ENCODE results near the gene VWA1. TPM values are rescaled to one million over a fixed set of nuclear protein-coding genes. Genes with fewer than 3 reads are reported as not detected.
"Not testable (repeated sequence)": the region's sequence is repeated elsewhere in the genome, so short reads cannot be mapped to it uniquely, and the experiment has no call there.

VWA1 gene
- total and polyA plus RNA-seq, 8 donors = 50.0 to 147 (median 72.5) TPM

DNA sequence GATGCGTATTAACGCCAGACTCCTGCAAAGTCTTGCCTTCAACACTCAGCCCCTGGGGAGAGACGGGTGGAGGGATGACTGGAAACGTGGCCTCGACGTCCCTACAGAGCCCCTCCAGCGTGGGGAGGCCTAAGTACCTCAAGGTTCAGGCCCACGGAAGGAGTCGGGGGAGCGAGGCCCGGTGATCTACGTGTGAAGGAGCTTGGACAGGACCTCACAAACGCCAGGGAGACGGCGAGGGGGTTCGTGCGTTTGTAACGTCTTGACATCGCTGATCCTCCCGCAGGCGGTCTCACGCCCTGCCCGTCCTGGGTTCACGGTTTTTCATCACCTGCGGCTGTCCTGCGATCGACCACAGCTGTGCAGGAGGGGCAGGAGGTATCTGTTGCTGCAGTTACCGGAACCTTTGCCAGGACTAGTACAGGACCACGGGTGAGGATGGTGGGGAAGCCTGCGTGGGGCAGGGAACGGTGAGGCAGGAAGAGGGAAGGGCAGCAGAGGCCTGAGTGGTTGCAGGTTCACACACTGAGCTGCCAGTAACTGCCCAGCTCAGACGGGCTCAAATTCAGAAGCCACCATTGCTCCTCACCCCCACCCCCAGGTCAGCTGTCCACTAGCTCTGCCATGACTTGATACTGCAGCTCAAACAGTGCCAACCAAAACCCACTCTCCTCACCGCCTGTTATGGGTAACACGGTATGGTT lies 35.5 kb upstream of the VWA1 start:
- H3K27ac ChIP-seq = peak overlapping the region; percentile 73 to 91
- ATAC-seq = peak; percentile 1
- H3K4me3 ChIP-seq = peak overlapping the region; percentile 91 to 96
- H3K4me1 ChIP-seq = peaks cover 16 to 56% of the 10 kb centered on the region in 2 donors
- H3K27me3 ChIP-seq = no peaks in the 10 kb centered on the region
- TF ChIP-seq CTCF (IDR thresholded peaks at IDR 0.05) = no peak
- peak in 1 of 4 donors; percentile 82 for DNase-seq
- H3K9me3 ChIP-seq = no peaks in the 10 kb centered on the region
- intact Hi-C loops (cut with DNase I) = no loop called here
- H3K36me3 ChIP-seq = peaks cover 0 to 77% of the 10 kb centered on the region in 2 donors

DNA sequence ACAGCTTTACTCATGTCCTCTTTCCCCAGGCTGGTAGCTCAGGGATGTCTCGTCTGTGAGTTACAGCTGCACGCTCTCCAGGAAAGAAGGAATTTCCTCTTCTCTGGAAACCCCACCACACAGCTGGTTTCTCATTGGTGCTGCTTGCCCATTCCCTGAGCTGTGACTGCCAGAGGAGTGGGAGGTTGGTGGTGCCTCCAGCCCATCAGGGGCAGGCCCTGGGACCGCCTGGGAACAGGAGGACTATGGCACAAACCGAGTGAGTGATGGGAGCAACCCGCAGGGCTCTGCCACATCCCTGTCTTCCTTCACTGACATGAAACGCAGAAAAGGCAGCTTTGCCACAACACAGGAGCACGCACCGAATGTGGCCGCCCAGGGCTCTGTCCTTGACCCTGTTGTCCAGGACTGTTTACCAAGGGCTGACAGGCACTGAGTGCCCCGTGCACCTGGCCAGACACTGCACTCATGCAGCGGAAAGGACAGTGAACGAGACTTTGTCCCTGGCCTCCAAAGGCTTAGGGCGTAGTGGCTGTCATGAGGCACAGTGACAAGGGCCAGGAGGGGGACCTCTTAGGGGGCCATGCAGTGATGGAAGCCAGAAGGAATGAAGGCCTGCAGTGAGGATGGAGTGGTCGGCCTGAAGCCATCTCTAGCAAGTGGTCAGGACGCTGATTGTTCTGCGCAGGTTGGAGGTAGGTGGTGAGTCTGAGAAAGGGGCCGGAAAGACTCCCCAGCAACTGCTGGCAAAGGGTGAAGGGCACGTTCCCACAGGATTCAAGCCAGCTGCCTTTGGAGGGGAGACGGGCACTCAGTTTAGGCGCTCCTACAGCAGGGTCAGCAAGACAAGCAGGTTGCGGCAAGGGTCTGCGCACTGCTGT lies 34.7 kb upstream of the VWA1 start:
- Histone ChIP-seq H3K36me3 (peaks cover 0 to 77% of the 10 kb centered on the region in 2 donors), H3K27me3 (no peaks in the 10 kb centered on the region), H3K9me3 (no peaks in the 10 kb centered on the region), H3K4me3 (peak overlapping the region in 1 of 2 donors; percentile 91), H3K4me1 (peaks cover 16 to 58% of the 10 kb centered on the region in 2 donors), H3K27ac (peak overlapping the region in 1 of 2 donors; percentile 91)
- peak in 1 of 4 donors; percentile 50 for DNase-seq
- intact Hi-C loops (cut with DNase I) = no loop called here
- no peak for ATAC-seq
- no peak for TF ChIP-seq CTCF (IDR thresholded peaks at IDR 0.05)

DNA sequence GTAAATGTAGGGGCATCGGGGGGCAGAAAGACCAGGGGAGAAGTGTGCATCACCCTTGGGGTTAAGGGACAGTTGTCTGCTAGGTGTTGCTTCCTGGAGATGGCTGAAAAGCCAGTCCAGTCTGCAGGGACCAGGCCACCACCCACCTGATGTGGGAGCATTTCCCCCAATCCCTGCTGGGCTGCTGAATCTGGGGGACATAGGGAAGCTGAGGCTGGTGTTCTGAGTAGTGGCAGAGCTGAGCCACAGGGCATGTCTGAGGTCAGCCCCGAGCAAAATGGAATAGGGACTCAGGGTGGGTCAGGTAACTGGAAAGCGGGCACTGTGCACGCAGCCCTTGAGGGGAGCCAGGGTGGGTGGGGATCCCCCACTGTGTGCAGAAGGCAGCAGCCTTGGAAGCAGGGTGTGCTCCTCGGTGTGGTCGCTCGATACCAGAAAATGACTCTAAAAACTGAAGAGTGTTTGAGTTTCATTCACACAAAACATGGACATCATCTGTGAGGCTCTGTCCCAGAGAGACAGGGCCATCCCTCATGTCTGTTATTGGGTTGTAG lies 34.0 kb upstream of the VWA1 start:
- DNase-seq = peak in 1 of 4 donors; percentile 50
- Histone ChIP-seq H3K27ac (peak overlapping the region in 1 of 2 donors; percentile 5), H3K9me3 (no peaks in the 10 kb centered on the region), H3K36me3 (peaks cover 0 to 70% of the 10 kb centered on the region in 2 donors), H3K4me3 (no peak overlapping the region), H3K4me1 (peaks cover 16 to 62% of the 10 kb centered on the region in 2 donors), H3K27me3 (no peaks in the 10 kb centered on the region)
- intact Hi-C loops (cut with DNase I) = no loop called here
- TF ChIP-seq CTCF (IDR thresholded peaks at IDR 0.05) = no peak
- no peak for ATAC-seq

DNA sequence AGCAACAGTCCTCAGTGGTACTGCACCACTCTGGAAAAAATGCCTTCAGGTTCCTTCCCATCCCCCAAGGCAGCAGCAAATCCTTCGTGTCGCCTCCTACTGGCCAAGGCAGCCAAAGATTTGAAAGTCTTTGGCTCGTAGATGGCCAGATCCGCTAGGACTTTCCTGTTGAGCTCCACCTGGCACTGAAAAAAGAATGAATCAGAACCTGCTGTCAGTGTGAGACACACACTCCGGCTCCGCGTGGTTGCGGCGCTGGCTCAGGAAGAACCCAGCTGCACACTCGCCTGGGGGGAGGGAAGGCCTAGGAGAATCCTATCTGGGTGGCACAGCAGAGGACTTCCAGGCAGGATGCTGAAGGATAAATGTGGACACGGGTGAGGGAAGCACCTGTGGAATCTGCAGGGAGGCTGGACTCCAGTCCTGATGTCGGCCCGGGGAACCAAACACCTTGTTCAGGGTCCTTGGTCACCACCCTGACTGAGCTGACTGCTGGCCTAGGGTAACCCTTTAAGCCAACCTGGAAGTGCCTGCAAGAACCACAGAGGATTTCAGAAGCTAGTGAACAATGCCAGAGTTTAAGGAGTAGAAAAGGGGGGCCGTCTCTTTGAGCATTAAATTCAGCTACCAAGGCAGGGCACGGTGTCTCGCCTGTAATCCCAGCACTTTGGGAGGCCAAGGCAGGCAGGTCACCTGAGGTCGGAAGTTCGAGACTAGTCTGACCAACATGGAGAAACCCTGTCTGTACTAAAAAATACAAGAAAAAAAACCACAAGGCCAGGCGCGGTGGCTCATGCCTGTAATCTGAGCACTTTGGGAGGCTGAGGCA lies 33.2 kb upstream of the VWA1 start:
- TF ChIP-seq CTCF (IDR thresholded peaks at IDR 0.05) = peak in 1 of 2 donors; percentile 42
- Histone ChIP-seq H3K27me3 (no peaks in the 10 kb centered on the region), H3K36me3 (peaks cover 0 to 62% of the 10 kb centered on the region in 2 donors), H3K27ac (peak overlapping the region in 1 of 2 donors; percentile 5), H3K4me3 (no peak overlapping the region), H3K4me1 (peaks cover 16 to 58% of the 10 kb centered on the region in 2 donors), H3K9me3 (no peaks in the 10 kb centered on the region)
- ATAC-seq = no peak
- DNase-seq = peak in 1 of 4 donors; percentile 52
- intact Hi-C loops (cut with DNase I) = no loop called here

GRCh38 chr1:1402901-1403392 lies 32.5 kb upstream of the VWA1 start:
- H3K4me1 ChIP-seq = peaks cover 10 to 56% of the 10 kb centered on the region in 2 donors
- intact Hi-C loops (cut with DNase I); H3K27me3 ChIP-seq; H3K27ac ChIP-seq; H3K4me3 ChIP-seq; H3K9me3 ChIP-seq; ATAC-seq: not testable (repeated sequence)
- H3K36me3 ChIP-seq = peaks cover 0 to 56% of the 10 kb centered on the region in 2 donors
- peak in 1 of 4 donors; percentile 13 for DNase-seq

All from left lung (tissue), 10 donors.